ENCODE results near the gene MST1. TPM values are rescaled to one million over a fixed set of nuclear protein-coding genes. Genes with fewer than 3 reads are reported as not detected.

Gene MST1
- total and polyA plus RNA-seq, 2 experiments from 2014 or later, result 116 to 158 TPM

- H3K79me2 ChIP-seq, result no peaks in the 10 kb centered on the region
- no peak for DNase-seq (ENCODE audit: low spot score)
- no peak overlapping the region for H3K4me2 ChIP-seq
- no peaks in the 10 kb centered on the region for H3K4me1 ChIP-seq (ENCODE audit: insufficient read depth)
- H3K4me3 ChIP-seq, result no peak overlapping the region
- H4K20me1 ChIP-seq (ENCODE audit: insufficient read depth, poor library complexity, severe bottlenecking), result no peaks in the 10 kb centered on the region
- no peak overlapping the region for H2AFZ ChIP-seq
- no peaks in the 10 kb centered on the region for H3K9me3 ChIP-seq (ENCODE audit: low read depth)
- no peaks in the 10 kb centered on the region for H3K27me3 ChIP-seq
- 96% methylated on average over 2 of the region's 2 CpGs for WGBS (ENCODE audit: low lambda C conversion rate, missing lambda C conversion rate)
- TF ChIP-seq EZH2 (IDR thresholded peaks at IDR 0.05; ENCODE audit: borderline replicate concordance), result no peak
- TF ChIP-seq EZH2phosphoT487 (IDR thresholded peaks at IDR 0.05; ENCODE audit: low read depth, severe bottlenecking, unreplicated experiment), result no peak
- no peak for TF ChIP-seq CTCF (IDR thresholded peaks at IDR 0.05; ENCODE audit: poor library complexity)
- no peaks in the 10 kb centered on the region for H3K36me3 ChIP-seq (replicated peaks; ENCODE audit: insufficient read depth, low read depth)
- no peaks in the 10 kb centered on the region for H3K9me2 ChIP-seq (replicated peaks; ENCODE audit: insufficient read depth)
- no peak overlapping the region for H3K27ac ChIP-seq
Measured at GRCh38 chr3:49681232-49681522, 8.1 kb downstream of the MST1 start.

GRCh38 chr3:49680493-49681231 is 8.6 kb downstream of the MST1 start:
- no peaks in the 10 kb centered on the region for H3K27me3 ChIP-seq
- WGBS (ENCODE audit: low lambda C conversion rate, missing lambda C conversion rate), result 96% methylated on average over 7 of the region's 7 CpGs
- H4K20me1 ChIP-seq (ENCODE audit: insufficient read depth, poor library complexity, severe bottlenecking), result no peaks in the 10 kb centered on the region
- no peaks in the 10 kb centered on the region for H3K4me1 ChIP-seq (ENCODE audit: insufficient read depth)
- H2AFZ ChIP-seq, result no peak overlapping the region
- no peaks in the 10 kb centered on the region for H3K79me2 ChIP-seq
- H3K27ac ChIP-seq, result no peak overlapping the region
- DNase-seq (ENCODE audit: low spot score), result no peak
- TF ChIP-seq CTCF (IDR thresholded peaks at IDR 0.05; ENCODE audit: poor library complexity) (no peak), EZH2 (IDR thresholded peaks at IDR 0.05; ENCODE audit: borderline replicate concordance) (no peak), EZH2phosphoT487 (IDR thresholded peaks at IDR 0.05; ENCODE audit: low read depth, severe bottlenecking, unreplicated experiment) (no peak)
- no peak overlapping the region for H3K4me2 ChIP-seq
- no peaks in the 10 kb centered on the region for H3K9me3 ChIP-seq (ENCODE audit: low read depth)
- H3K9me2 ChIP-seq (replicated peaks; ENCODE audit: insufficient read depth), result no peaks in the 10 kb centered on the region
- H3K36me3 ChIP-seq (replicated peaks; ENCODE audit: insufficient read depth, low read depth), result no peaks in the 10 kb centered on the region
- H3K4me3 ChIP-seq, result no peak overlapping the region

GRCh38 chr3:49675912-49676311 is 13.4 kb downstream of the MST1 start:
- no peaks in the 10 kb centered on the region for H3K27me3 ChIP-seq
- 97% methylated on average over 11 of the region's 11 CpGs for WGBS (ENCODE audit: low lambda C conversion rate, missing lambda C conversion rate)
- H2AFZ ChIP-seq, result no peak overlapping the region
- TF ChIP-seq EZH2 (IDR thresholded peaks at IDR 0.05; ENCODE audit: borderline replicate concordance) (no peak), EZH2phosphoT487 (IDR thresholded peaks at IDR 0.05; ENCODE audit: low read depth, severe bottlenecking, unreplicated experiment) (no peak), CTCF (IDR thresholded peaks at IDR 0.05; ENCODE audit: poor library complexity) (no peak)
- no peaks in the 10 kb centered on the region for H3K9me3 ChIP-seq (ENCODE audit: low read depth)
- H3K4me3 ChIP-seq, result no peak overlapping the region
- H3K27ac ChIP-seq, result no peak overlapping the region
- peaks cover 14% of the 10 kb centered on the region for H3K4me1 ChIP-seq (ENCODE audit: insufficient read depth)
- no peaks in the 10 kb centered on the region for H3K36me3 ChIP-seq (replicated peaks; ENCODE audit: insufficient read depth, low read depth)
- no peaks in the 10 kb centered on the region for H3K9me2 ChIP-seq (replicated peaks; ENCODE audit: insufficient read depth)
- DNase-seq (ENCODE audit: low spot score), result no peak
- peaks cover 9% of the 10 kb centered on the region for H3K79me2 ChIP-seq
- H4K20me1 ChIP-seq (ENCODE audit: insufficient read depth, poor library complexity, severe bottlenecking), result no peaks in the 10 kb centered on the region
- no peak overlapping the region for H3K4me2 ChIP-seq
